Measurements from ENCODE around the gene BNIP1.

The BNIP1 gene

GRCh38 chr5:173172166-173172565 lies 27.8 kb downstream of the BNIP1 start:
- DNase-seq, result no peak

GRCh38 chr5:173175523-173175922 lies 31.2 kb downstream of the BNIP1 start:
- DNase-seq, result no peak

GRCh38 chr5:173178369-173178910 lies 34.1 kb downstream of the BNIP1 start:
- no peak for DNase-seq

- DNase-seq, result no peak
These were observed 36.0 kb downstream of the BNIP1 start for GRCh38 chr5:173180331-173180730.

- no peak for DNase-seq
These were observed 42.9 kb downstream of the BNIP1 start for GRCh38 chr5:173187054-173187743.

- DNase-seq, result no peak
These were observed 43.9 kb downstream of the BNIP1 start for GRCh38 chr5:173188280-173188679.

- DNase-seq, result no peak
These were observed 46.7 kb downstream of the BNIP1 start for GRCh38 chr5:173191015-173191414.

- DNase-seq, result no peak
These were observed 47.2 kb downstream of the BNIP1 start for GRCh38 chr5:173191561-173191960.

- no peak for DNase-seq
These were observed 48.2 kb downstream of the BNIP1 start for GRCh38 chr5:173192561-173192960.

GRCh38 chr5:173196133-173196952 lies 52.0 kb downstream of the BNIP1 start:
- DNase-seq, result no peak

- no peak for DNase-seq
These were observed 53.1 kb downstream of the BNIP1 start for GRCh38 chr5:173197375-173197891.

GRCh38 chr5:173198049-173198448 lies 53.7 kb downstream of the BNIP1 start:
- DNase-seq, result no peak

GRCh38 chr5:173200356-173200755 lies 56.0 kb downstream of the BNIP1 start:
- no peak for DNase-seq

- DNase-seq, result no peak
These were observed 57.4 kb downstream of the BNIP1 start for GRCh38 chr5:173201636-173202265.

GRCh38 chr5:173202266-173202875 lies 58.0 kb downstream of the BNIP1 start:
- no peak for DNase-seq

- no peak for DNase-seq
These were observed 60.1 kb downstream of the BNIP1 start for GRCh38 chr5:173204185-173204979.

- DNase-seq, result no peak
These were observed 61.6 kb downstream of the BNIP1 start for GRCh38 chr5:173205916-173206315.

GRCh38 chr5:173208296-173208695 lies 64.0 kb downstream of the BNIP1 start:
- no peak for DNase-seq

- no peak for DNase-seq
These were observed 66.5 kb downstream of the BNIP1 start for GRCh38 chr5:173210877-173211276.

- no peak for DNase-seq
These were observed 67.0 kb downstream of the BNIP1 start for GRCh38 chr5:173211284-173211683.

- no peak for DNase-seq
These were observed 69.1 kb downstream of the BNIP1 start for GRCh38 chr5:173213236-173213933.
